PFSK-1 (cell line): ENCODE data around the gene NACC2.

ENCODE experiments used
- FOXP2 ChIP-seq: optimal IDR thresholded peaks from 2 replicates; pipeline ENCODE3; 2011; ENCODE audit warnings: borderline replicate concordance, control low read depth, inconsistent platforms; ENCODE audit not compliant: insufficient read depth; ENCODE audit errors: extremely low read length, extremely low read depth
- POLR2AphosphoS5 ChIP-seq: IDR thresholded peaks from 2 replicates; pipeline ENCODE4 v1.6.1; 2012; ENCODE audit warnings: low read depth, mild to moderate bottlenecking, control low read depth, low read length, moderate library complexity
- REST ChIP-seq, 2 experiments: IDR thresholded peaks; 2 replicates each; pipeline versions ENCODE4 v1.6.1 to v1.8.0; 2011 to 2012; ENCODE audit warnings: low read depth in 2 of 2, low read length in 2 of 2, control low read depth in 1 of 2, inconsistent platforms in 1 of 2, mild to moderate bottlenecking in 1 of 2, moderate library complexity in 1 of 2; ENCODE audit not compliant: insufficient read depth in 1 of 2
- SIN3A ChIP-seq: IDR thresholded peaks from 2 replicates; pipeline ENCODE4 v1.6.1; 2012; ENCODE audit warnings: mild to moderate bottlenecking, low read length, moderate library complexity, borderline replicate concordance; ENCODE audit not compliant: insufficient read depth
- TAF1 ChIP-seq: IDR thresholded peaks from 2 replicates; pipeline ENCODE4 v1.6.1; 2012; ENCODE audit warnings: low read length, control low read depth, borderline replicate concordance; ENCODE audit not compliant: insufficient read depth

NACC2 gene

DNA sequence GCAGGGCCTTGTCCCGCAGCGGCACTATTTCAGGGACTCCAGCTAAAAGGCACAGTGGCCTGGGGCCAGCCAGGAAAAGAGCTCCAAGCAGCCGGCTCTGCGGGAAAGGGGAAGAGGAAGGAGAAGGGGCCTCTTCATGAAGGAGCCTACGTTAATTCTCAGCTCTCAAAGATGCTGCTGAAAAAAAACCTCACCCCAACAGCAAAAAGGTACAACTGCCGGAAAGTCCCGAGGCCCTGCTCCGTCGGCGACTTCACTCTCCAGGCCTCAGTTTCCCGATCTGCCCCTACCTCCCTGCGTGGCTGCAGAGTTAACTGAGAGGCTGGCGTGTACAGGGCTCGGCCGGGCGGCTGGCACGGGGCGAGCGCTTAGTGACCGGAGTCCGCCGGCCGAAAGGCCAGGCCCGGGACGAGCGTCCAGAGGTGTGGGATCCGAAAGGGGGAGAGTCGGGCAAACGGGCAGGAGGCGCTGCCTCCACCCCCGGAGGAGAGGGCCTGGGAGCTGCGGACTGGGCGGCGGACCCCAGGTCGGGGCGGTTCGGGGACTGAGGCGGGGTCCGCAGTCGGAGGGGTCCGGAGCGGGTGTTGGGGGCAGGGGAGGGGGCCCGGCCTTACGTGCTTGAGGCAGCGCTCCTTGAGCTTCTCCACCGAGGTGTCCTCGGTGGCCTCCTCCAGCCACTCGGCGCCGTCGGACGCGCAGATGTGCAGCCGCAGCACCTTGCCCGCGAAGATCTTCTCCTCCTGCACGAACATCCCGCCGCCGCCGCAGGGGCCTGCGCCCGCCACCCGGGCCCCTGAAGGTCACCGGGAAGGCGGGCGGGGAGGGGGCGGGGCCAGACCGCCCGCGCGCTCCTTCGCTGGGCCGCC, 134.4 kb downstream of the NACC2 start:
- no peak for TF ChIP-seq POLR2AphosphoS5

DNA sequence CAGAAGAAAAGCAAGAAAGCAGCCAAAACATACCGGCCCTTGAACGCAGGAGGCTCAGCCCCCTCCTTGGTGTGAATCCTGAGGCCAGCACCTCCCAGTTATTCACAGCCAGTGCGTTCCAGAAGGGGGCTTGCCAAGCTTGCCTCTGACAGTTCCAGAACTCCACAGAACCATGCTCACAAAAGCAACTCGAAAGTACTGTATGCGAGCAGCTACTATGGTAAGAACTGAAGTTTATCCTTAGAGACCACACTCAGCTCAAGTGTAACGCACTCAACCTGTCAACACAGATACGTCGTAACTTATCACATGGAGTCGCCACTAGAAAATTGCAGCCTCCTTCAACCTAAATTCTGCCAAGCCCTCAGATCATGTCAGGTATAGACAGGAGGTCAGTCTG, 135.3 kb downstream of the NACC2 start:
- TF ChIP-seq FOXP2 (no peak), REST (IDR thresholded peaks at IDR 0.05; ENCODE audit: insufficient read depth in 1 of 2, low read depth in 2 of 2, low read length in 2 of 2) (no peak), TAF1 (no peak), SIN3A (no peak; the same call in 1 of the 2 replicates), POLR2AphosphoS5 (no peak)

- TF ChIP-seq FOXP2 (no peak), TAF1 (no peak), POLR2AphosphoS5 (no peak), REST (IDR thresholded peaks at IDR 0.05; ENCODE audit: insufficient read depth in 1 of 2, low read depth in 2 of 2, low read length in 2 of 2) (no peak), SIN3A (no peak)
Observed at GRCh38 chr9:135958485-135958884, 136.6 kb downstream of the NACC2 start.

- no peak for TF ChIP-seq SIN3A
- no peak for TF ChIP-seq REST (IDR thresholded peaks at IDR 0.05; ENCODE audit: insufficient read depth in 1 of 2, low read depth in 2 of 2, low read length in 2 of 2)
- no peak for TF ChIP-seq POLR2AphosphoS5
- TF ChIP-seq FOXP2, result no peak
- TF ChIP-seq TAF1, result no peak
Observed at GRCh38 chr9:135957431-135957830, 137.7 kb downstream of the NACC2 start.

DNA sequence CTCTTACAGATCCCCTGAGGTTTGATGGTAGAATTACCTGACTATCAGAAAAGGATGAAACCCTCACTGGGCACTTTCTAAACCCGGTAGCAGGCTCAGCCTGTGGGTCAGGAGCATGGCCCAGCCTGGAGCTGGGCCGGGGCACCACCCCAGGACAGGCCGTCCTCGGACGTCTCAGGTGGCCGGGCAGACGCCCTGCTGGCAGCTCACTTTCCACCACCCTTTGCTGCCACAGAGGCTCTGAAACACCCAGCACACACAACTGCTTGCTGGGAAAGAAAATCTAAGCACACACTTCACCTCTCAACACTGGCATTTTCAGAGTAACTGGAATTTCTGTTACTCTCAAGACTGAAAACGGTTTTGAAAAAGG, 138.3 kb downstream of the NACC2 start:
- TF ChIP-seq FOXP2 (no peak), SIN3A (no peak), POLR2AphosphoS5 (no peak), TAF1 (no peak)
